Neutrophil (primary cell): ENCODE data around the gene TEKTIP1.

ENCODE experiments used
- H3K27ac ChIP-seq: fragments of 200-600 bp; sonication (generic); 2 replicates; pipeline ENCODE4 v1.5.1; 2016; ENCODE audit warnings: mild to moderate bottlenecking, moderate library complexity
- H3K27me3 ChIP-seq: fragments of 200-600 bp; sonication (generic); 2 replicates; pipeline ENCODE4 v1.6.0; 2016; ENCODE audit warnings: mild to moderate bottlenecking
- H3K36me3 ChIP-seq: fragments of 200-600 bp; sonication (generic); 2 replicates; pipeline ENCODE4 v1.5.1; 2017
- H3K4me1 ChIP-seq, 2 experiments: fragments of 200-600 bp in 1 of 2; sonication (generic) in 1 of 2; 1 replicate in 1 of 2; 2 replicates in 1 of 2; pipeline versions ENCODE4 v1.5.1 to v1.6.1; 2013 to 2016; ENCODE audit warnings: low read depth in 1 of 2, low read length in 1 of 2, mild to moderate bottlenecking in 1 of 2, moderate library complexity in 1 of 2; ENCODE audit not compliant: control insufficient read depth in 1 of 2, insufficient read depth in 1 of 2
- H3K4me3 ChIP-seq, 2 experiments: fragments of 200-600 bp in 1 of 2; sonication (generic) in 1 of 2; 1 replicate in 1 of 2; 2 replicates in 1 of 2; pipeline ENCODE4 v1.5.1; 2013 to 2016; ENCODE audit warnings: low read depth in 1 of 2, low read length in 1 of 2, mild to moderate bottlenecking in 1 of 2, moderate library complexity in 1 of 2
- H3K9me3 ChIP-seq: fragments of 200-600 bp; sonication (generic); 2 replicates; pipeline ENCODE4 v1.5.1; 2016
- TF ChIP-seq, protein P1 (sequence below): fragments of 200-600 bp; sonication (generic); IDR thresholded peaks from 2 replicates; pipeline ENCODE4 v1.5.1; 2016; ENCODE audit warnings: antibody characterized with exemption

The TEKTIP1 gene

DNA sequence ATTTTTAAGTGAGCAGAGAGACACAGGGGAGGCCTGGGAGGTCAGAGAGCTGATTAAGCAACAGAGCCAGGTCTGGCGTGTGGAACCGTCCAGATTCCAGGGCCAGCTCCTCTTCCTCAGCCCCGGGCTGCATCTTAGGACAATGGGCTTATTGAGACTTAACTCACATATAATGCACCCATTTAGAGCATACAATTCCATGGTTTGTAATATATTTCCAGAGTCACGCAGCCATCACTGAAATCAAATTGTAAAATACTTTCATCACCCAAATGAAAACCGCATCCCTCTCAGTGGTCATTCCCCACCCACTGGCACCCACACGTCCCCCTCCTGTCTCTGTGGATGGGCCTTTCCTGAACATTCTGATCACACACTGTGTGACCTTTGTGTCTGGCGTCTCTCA, 31.6 kb downstream of the TEKTIP1 start:
- peaks cover 16 to 22% of the 10 kb centered on the region in 2 experiments for H3K4me1 ChIP-seq
- no peaks in the 10 kb centered on the region for H3K27me3 ChIP-seq
- no peak overlapping the region for H3K27ac ChIP-seq
- no peak overlapping the region for H3K4me3 ChIP-seq
- TF ChIP-seq, protein P1, sequence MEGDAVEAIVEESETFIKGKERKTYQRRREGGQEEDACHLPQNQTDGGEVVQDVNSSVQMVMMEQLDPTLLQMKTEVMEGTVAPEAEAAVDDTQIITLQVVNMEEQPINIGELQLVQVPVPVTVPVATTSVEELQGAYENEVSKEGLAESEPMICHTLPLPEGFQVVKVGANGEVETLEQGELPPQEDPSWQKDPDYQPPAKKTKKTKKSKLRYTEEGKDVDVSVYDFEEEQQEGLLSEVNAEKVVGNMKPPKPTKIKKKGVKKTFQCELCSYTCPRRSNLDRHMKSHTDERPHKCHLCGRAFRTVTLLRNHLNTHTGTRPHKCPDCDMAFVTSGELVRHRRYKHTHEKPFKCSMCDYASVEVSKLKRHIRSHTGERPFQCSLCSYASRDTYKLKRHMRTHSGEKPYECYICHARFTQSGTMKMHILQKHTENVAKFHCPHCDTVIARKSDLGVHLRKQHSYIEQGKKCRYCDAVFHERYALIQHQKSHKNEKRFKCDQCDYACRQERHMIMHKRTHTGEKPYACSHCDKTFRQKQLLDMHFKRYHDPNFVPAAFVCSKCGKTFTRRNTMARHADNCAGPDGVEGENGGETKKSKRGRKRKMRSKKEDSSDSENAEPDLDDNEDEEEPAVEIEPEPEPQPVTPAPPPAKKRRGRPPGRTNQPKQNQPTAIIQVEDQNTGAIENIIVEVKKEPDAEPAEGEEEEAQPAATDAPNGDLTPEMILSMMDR: no peak
- H3K36me3 ChIP-seq: no peaks in the 10 kb centered on the region
- H3K9me3 ChIP-seq: no peaks in the 10 kb centered on the region

- peak overlapping the region; percentile 86 for H3K27ac ChIP-seq
- H3K9me3 ChIP-seq: no peaks in the 10 kb centered on the region
- peaks cover 22 to 28% of the 10 kb centered on the region in 2 experiments for H3K4me1 ChIP-seq
- peak overlapping the region; percentile 83 to 99 for H3K4me3 ChIP-seq
- H3K36me3 ChIP-seq: no peaks in the 10 kb centered on the region
- no peaks in the 10 kb centered on the region for H3K27me3 ChIP-seq
- TF ChIP-seq, protein P1: peak; percentile 59
Observed at GRCh38 chr19:3572132-3572854, 33.3 kb downstream of the TEKTIP1 start.

- Histone ChIP-seq H3K36me3 (peaks cover 3% of the 10 kb centered on the region), H3K4me3 (peak within 1 kb of the TSS; percentile 83 to 99)
- TF ChIP-seq, protein P1: no peak
Observed at GRCh38 chr19:3572855-3573161, 33.8 kb downstream of the TEKTIP1 start, which contains the start of gene HMG20B. HMG20B (plus strand) TSS chr19:3572944; CDS start chr19:3573310, 366 bp downstream.

GRCh38 chr19:3573162-3573857, 34.3 kb downstream of the TEKTIP1 start:
- TF ChIP-seq, protein P1: no peak
- Histone ChIP-seq H3K36me3 (peaks cover 5% of the 10 kb centered on the region), H3K27me3 (no peaks in the 10 kb centered on the region), H3K4me1 (peaks cover 22 to 28% of the 10 kb centered on the region in 2 experiments), H3K9me3 (no peaks in the 10 kb centered on the region), H3K4me3 (peak overlapping the region; percentile 83 to 99), H3K27ac (peak overlapping the region; percentile 86)

More at GRCh38 chr19:3572855-3573161, 33.8 kb downstream of the TEKTIP1 start, which contains the start of gene HMG20B:
- no peaks in the 10 kb centered on the region for H3K9me3 ChIP-seq
- peaks cover 22 to 28% of the 10 kb centered on the region in 2 experiments for H3K4me1 ChIP-seq
- H3K27ac ChIP-seq: peak within 1 kb of the TSS; percentile 86
- H3K27me3 ChIP-seq: no peaks in the 10 kb centered on the region

GRCh38 chr19:3573858-3574637, 35.1 kb downstream of the TEKTIP1 start:
- no peaks in the 10 kb centered on the region for H3K9me3 ChIP-seq
- peaks cover 22 to 28% of the 10 kb centered on the region in 2 experiments for H3K4me1 ChIP-seq
- H3K4me3 ChIP-seq: peak overlapping the region; percentile 83 to 99
- TF ChIP-seq, protein P1: no peak
- peaks cover 5% of the 10 kb centered on the region for H3K36me3 ChIP-seq
- H3K27ac ChIP-seq: peak overlapping the region; percentile 86
- H3K27me3 ChIP-seq: no peaks in the 10 kb centered on the region
